ENCODE results near the gene AFF4. TPM values are rescaled to one million over a fixed set of nuclear protein-coding genes. Genes with fewer than 3 reads are reported as not detected.
A peak's percentile ranks its signal among the peaks of the same experiment; 100 is the strongest.

The AFF4 gene
- total and polyA plus RNA-seq, 10 of the 15 experiments (the other 5 are each of a cell fraction or from before 2014, with no cell fraction given): 1.1 to 20.2 (median 10.4) TPM

GRCh38 chr5:132866342-132867045, 96.9 kb downstream of the AFF4 start, which contains the start of the genes GDF9 and UQCRQ (continued):
- TF ChIP-seq NFYA (IDR thresholded peaks at IDR 0.05; ENCODE audit: borderline replicate concordance, low read depth, low read length) (no peak), MYC (IDR thresholded peaks at IDR 0.05; ENCODE audit: insufficient read depth, insufficient read length, insufficient replicate concordance, low read length, severe bottlenecking) (no peak), HDGF (IDR thresholded peaks at IDR 0.05) (peak; percentile 83; the same call in 1 of the 2 replicates), CUX1 (IDR thresholded peaks at IDR 0.05; ENCODE audit: insufficient replicate concordance, low read depth, low read length) (no peak), ZNF687 (IDR thresholded peaks at IDR 0.05) (no peak; the same call in 1 of the 2 replicates), ASH2L (IDR thresholded peaks at IDR 0.05; ENCODE audit: borderline replicate concordance, low read depth) (no peak), BCL11A (IDR thresholded peaks at IDR 0.05; ENCODE audit: low read depth, low read length) (no peak), NR2F1 (conservative IDR thresholded peaks at IDR 0.05) (peak; percentile 71), YY1 (IDR thresholded peaks at IDR 0.05; ENCODE audit: low read depth, low read length) (peak; percentile 45; the same call in 1 of the 2 replicates), SUPT20H (IDR thresholded peaks at IDR 0.05; ENCODE audit: borderline replicate concordance, control insufficient read depth, low read depth, low read length) (no peak), BMI1 (IDR thresholded peaks at IDR 0.05; ENCODE audit: borderline replicate concordance) (no peak), ZNF622 (IDR thresholded peaks at IDR 0.05) (no peak), TCF3 (IDR thresholded peaks at IDR 0.05; ENCODE audit: borderline replicate concordance, insufficient read depth, low read depth, low read length) (0 out of 2 replicates have a peak, but pooled peaks have one; percentile 35), TAF1 (IDR thresholded peaks at IDR 0.05; ENCODE audit: borderline replicate concordance, low read depth, low read length) (peak; percentile 85; the same call in 1 of the 2 replicates), JUNB (IDR thresholded peaks at IDR 0.05) (no peak), NBN (IDR thresholded peaks at IDR 0.05) (peak; percentile 93), POLR2AphosphoS5 (IDR thresholded peaks at IDR 0.05; ENCODE audit: low read length) (peak; percentile 95), IRF4 (IDR thresholded peaks at IDR 0.05; ENCODE audit: low read depth, low read length) (0 out of 2 replicates have a peak, but pooled peaks have one; percentile 9), ZNF384 (IDR thresholded peaks at IDR 0.05; ENCODE audit: borderline replicate concordance, low read depth, low read length) (no peak), MEF2B (IDR thresholded peaks at IDR 0.05; ENCODE audit: partially characterized antibody, poor library complexity, severe bottlenecking) (no peak), POLR2AphosphoS2 (IDR thresholded peaks at IDR 0.05; ENCODE audit: low read depth, low read length) (peak; percentile 93), MYB (IDR thresholded peaks at IDR 0.05; ENCODE audit: borderline replicate concordance, low read depth, low read length) (no peak)
